Uterus (tissue), 2 donors: ENCODE results near the gene SETDB2.

ENCODE experiments used
- CTCF ChIP-seq, 4 experiments: fragments of 200-600 bp in 2 of 4; fragments of 450-650 bp in 2 of 4; sonication (generic) in 2 of 4; IDR thresholded peaks; one replicate each; pipeline ENCODE4 v1.5.1; 2016 to 2019; ENCODE audit warnings: antibody characterized with exemption in 4 of 4, mild to moderate bottlenecking in 2 of 4, moderate library complexity in 1 of 4
- POLR2A ChIP-seq, 2 donors: fragments of 450-650 bp; IDR thresholded peaks; one replicate each; pipeline ENCODE4 v1.6.1; 2016; ENCODE audit warnings: antibody characterized with exemption in 2 of 2, mild to moderate bottlenecking in 1 of 2, moderate library complexity in 1 of 2

DNA sequence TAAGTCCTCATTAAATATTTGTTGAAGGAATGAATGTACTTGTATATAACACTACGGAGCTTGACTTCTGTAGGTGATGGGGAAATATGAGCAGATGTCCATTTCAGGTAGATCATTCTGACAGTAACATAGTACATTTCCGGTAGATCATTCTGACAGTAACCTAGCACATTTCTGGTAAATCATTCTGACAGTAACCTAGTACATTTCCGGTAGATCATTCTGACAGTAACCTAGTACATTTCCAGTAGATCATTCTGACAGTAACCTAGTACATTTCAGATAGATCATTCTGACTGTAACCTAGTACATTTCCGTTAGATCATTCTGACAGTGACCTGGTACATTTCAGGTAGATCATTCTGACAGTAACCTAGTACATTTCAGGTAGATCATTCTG lies 54.1 kb downstream of the SETDB2 start:
- TF ChIP-seq CTCF (IDR thresholded peaks at IDR 0.05), result no peak
- no peak for TF ChIP-seq POLR2A (IDR thresholded peaks at IDR 0.05)
